Measurements from ENCODE around the gene GMDS. TPM values are rescaled to one million over a fixed set of nuclear protein-coding genes. Genes with fewer than 3 reads are reported as not detected.

Gene GMDS
- total and polyA plus RNA-seq, 2 of the 8 experiments (the other 6 are each of a cell fraction or from before 2014, with no cell fraction given): 16.8 to 50.0 TPM

- H3K4ac ChIP-seq (replicated peaks; ENCODE audit: insufficient read length, low read depth, low read length): no peak overlapping the region
- no peak overlapping the region for H2BK120ac ChIP-seq (replicated peaks; ENCODE audit: low read depth, low read length)
- H4K20me1 ChIP-seq (replicated peaks in 1 of 2; ENCODE audit: control insufficient read depth in 1 of 2, insufficient read depth in 2 of 2, low read length in 2 of 2): peaks cover 37 to 48% of the 10 kb centered on the region in 2 experiments
- ChIA-PET POLR2A (ENCODE audit: partially characterized antibody) (interaction anchor here (1.6 to 3.4 kb wide), 2 partner anchors 8 to 12 kb away, joined by 7 to 13 read pairs; no protein-coding TSS in a partner anchor), CTCF (ENCODE audit: partially characterized antibody) (interaction anchor here (0.5 to 2.6 kb wide), 5 partner anchors 8 to 35 kb away, joined by 3 to 13 read pairs (median 4); no protein-coding TSS in a partner anchor)
- no peak overlapping the region for H3K9ac ChIP-seq (replicated peaks in 1 of 4; ENCODE audit: extremely low read depth in 1 of 4, low read depth in 3 of 4, low read length in 3 of 4)
- H4K91ac ChIP-seq (replicated peaks; ENCODE audit: insufficient read length, low read length): peak overlapping the region; percentile 81
- H3K4me2 ChIP-seq (ENCODE audit: insufficient read depth in 1 of 2, low read depth in 2 of 2, low read length in 2 of 2): peak overlapping the region; percentile 59 to 87
- no peak overlapping the region for H2AK5ac ChIP-seq (ENCODE audit: low read depth, low read length)
- peak in 1 of 2 experiments; percentile 83 for DNase-seq (ENCODE audit: low read depth in 1 of 2, low spot score in 2 of 2)
- H3K23me2 ChIP-seq (ENCODE audit: low read depth, low read length): peaks cover 9% of the 10 kb centered on the region; the same call in 1 of the 2 replicates
- H4K5ac ChIP-seq (ENCODE audit: insufficient read length, low read depth, low read length): no peak overlapping the region
- no peak overlapping the region for H3K23ac ChIP-seq (ENCODE audit: insufficient read length)
- FAIRE-seq: no peak
- H3K27me3 ChIP-seq (replicated peaks in 1 of 4; ENCODE audit: control insufficient read depth in 3 of 4, extremely low read depth in 1 of 4, insufficient read depth in 3 of 4, low read length in 3 of 4): peaks cover 98 to 100% (median 100%) of the 10 kb centered on the region in 4 experiments
- no peak overlapping the region for H3K14ac ChIP-seq (ENCODE audit: insufficient read length)
- H3K27ac ChIP-seq (ENCODE audit: low read depth, low read length): no peak overlapping the region
- H3K4me3 ChIP-seq (ENCODE audit: extremely low read depth in 1 of 4, insufficient read depth in 2 of 4, low read depth in 3 of 4, low read length in 4 of 4): peak overlapping the region; percentile 22 to 57 (median 28); a peak in 7 of 8 replicates
- no peaks in the 10 kb centered on the region; a peak in 1 of 4 replicates for H3K9me3 ChIP-seq (ENCODE audit: insufficient read depth in 2 of 2, low read depth in 1 of 2, low read length in 1 of 2)
- H2AFZ ChIP-seq (ENCODE audit: low read length): no peak overlapping the region
- H3K79me2 ChIP-seq (ENCODE audit: control insufficient read depth in 1 of 2, insufficient read depth in 2 of 2, low read length in 2 of 2): no peaks in the 10 kb centered on the region
- H2BK20ac ChIP-seq (ENCODE audit: low read length): no peak overlapping the region
- H3K4me1 ChIP-seq (replicated peaks in 1 of 4; ENCODE audit: control insufficient read depth in 3 of 4, insufficient read depth in 4 of 4, low read length in 3 of 4): peaks cover 0 to 26% (median 18%) of the 10 kb centered on the region in 4 experiments; a peak in 6 of 7 replicates
- H3K79me1 ChIP-seq (ENCODE audit: low read depth, low read length): no peaks in the 10 kb centered on the region
- H2BK12ac ChIP-seq (ENCODE audit: low read depth, low read length): no peak overlapping the region
- 2% methylated on average over 61 of the region's 83 CpGs; no CpG with 5 or more reads in 1 of the 2 experiments for WGBS, 2 experiments (ENCODE audit: extremely low coverage in 1 of 2, insufficient coverage in 1 of 2, insufficient read length in 1 of 2, insufficient replicate concordance in 2 of 2, low coverage in 1 of 2, low lambda C conversion rate in 2 of 2, missing lambda C conversion rate in 1 of 2)
- H2BK15ac ChIP-seq (ENCODE audit: low read length): no peak overlapping the region
- H3K18ac ChIP-seq (ENCODE audit: extremely low read depth, low read length): peak overlapping the region; percentile 71; the same call in 1 of the 2 replicates
- peak overlapping the region; percentile 54; the same call in 1 of the 2 replicates for H4K8ac ChIP-seq (ENCODE audit: extremely low read depth, insufficient read depth, low read length)
- H2BK5ac ChIP-seq (ENCODE audit: low read depth, low read length): no peak overlapping the region
- peaks cover 0 to 11% (median 0%) of the 10 kb centered on the region in 4 experiments; a peak in 1 of 8 replicates for H3K36me3 ChIP-seq (ENCODE audit: control insufficient read depth in 2 of 4, insufficient read depth in 4 of 4, low read length in 3 of 4)
- H3K56ac ChIP-seq (replicated peaks; ENCODE audit: insufficient read length, low read depth, low read length): no peak overlapping the region
- TF ChIP-seq KDM4A (IDR thresholded peaks at IDR 0.05; ENCODE audit: low read depth, low read length, severe bottlenecking) (peak; percentile 38), CTBP2 (IDR thresholded peaks at IDR 0.05; ENCODE audit: borderline replicate concordance, insufficient read depth, insufficient read length, low read length) (peak; percentile 40), RBBP5 (IDR thresholded peaks at IDR 0.05; ENCODE audit: borderline replicate concordance, low read depth, low read length) (peak; percentile 52; the same call in 1 of the 2 replicates), NRF1 (IDR thresholded peaks at IDR 0.05; ENCODE audit: low read depth, low read length) (peak; percentile 66), EGR1 (IDR thresholded peaks at IDR 0.05; ENCODE audit: borderline replicate concordance, low read depth, low read length) (peak; percentile 80; the same call in 1 of the 2 replicates), ASH2L (IDR thresholded peaks at IDR 0.05; ENCODE audit: low read length) (peak; percentile 52), MAX (IDR thresholded peaks at IDR 0.05) (peak; percentile 78), SUZ12 (IDR thresholded peaks at IDR 0.05; ENCODE audit: low read length) (peak; percentile 77), ATF3 (IDR thresholded peaks at IDR 0.05; ENCODE audit: insufficient read depth, low read depth, low read length) (no peak)
These were observed 625.5 kb downstream of the GMDS start for GRCh38 chr6:1619673-1620503.
